Measurements from ENCODE around the gene ADCY9.

Gene ADCY9

DNA sequence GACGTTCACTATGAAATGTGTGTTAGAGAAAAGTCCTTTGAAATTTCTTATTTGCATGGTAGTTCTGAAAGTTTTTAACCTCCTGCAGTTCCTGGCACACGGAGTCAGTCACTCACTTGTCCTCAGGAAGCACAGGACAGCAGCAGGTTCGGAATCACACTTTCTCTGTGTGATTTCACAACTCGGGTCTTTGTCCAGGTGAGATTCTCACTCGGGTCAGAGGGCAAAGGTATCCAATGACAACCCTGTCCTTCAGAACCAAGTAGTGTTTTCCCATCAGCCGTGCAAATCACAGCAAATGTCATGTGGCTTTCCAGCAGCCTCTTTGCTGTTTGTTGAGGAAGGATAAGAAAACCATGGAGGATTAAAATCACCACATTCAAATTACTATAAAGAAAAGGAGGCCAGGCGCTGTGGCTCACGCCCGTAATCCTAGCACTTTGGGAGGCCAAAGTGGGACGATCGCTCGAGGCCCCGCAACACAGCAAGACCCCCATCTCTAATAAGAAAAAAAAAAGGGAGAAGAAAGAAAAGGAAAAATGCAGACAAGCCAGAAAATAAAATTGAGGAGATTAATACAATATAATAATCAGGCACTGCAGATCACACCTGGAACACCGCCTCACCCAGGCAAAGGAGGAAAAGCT, 22.0 kb downstream of the ADCY9 start:
- no peaks in the 10 kb centered on the region for H3K27me3 ChIP-seq (ENCODE audit: low read length)
- H2AFZ ChIP-seq (ENCODE audit: low read depth, low read length, severe bottlenecking), result no peak overlapping the region
- H3K27ac ChIP-seq (ENCODE audit: low read depth, low read length), result no peak overlapping the region
- TF ChIP-seq, protein P1, sequence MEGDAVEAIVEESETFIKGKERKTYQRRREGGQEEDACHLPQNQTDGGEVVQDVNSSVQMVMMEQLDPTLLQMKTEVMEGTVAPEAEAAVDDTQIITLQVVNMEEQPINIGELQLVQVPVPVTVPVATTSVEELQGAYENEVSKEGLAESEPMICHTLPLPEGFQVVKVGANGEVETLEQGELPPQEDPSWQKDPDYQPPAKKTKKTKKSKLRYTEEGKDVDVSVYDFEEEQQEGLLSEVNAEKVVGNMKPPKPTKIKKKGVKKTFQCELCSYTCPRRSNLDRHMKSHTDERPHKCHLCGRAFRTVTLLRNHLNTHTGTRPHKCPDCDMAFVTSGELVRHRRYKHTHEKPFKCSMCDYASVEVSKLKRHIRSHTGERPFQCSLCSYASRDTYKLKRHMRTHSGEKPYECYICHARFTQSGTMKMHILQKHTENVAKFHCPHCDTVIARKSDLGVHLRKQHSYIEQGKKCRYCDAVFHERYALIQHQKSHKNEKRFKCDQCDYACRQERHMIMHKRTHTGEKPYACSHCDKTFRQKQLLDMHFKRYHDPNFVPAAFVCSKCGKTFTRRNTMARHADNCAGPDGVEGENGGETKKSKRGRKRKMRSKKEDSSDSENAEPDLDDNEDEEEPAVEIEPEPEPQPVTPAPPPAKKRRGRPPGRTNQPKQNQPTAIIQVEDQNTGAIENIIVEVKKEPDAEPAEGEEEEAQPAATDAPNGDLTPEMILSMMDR (IDR thresholded peaks at IDR 0.05; ENCODE audit: insufficient read depth, low read length, poor library complexity, severe bottlenecking), result no peak
- TF ChIP-seq EZH2phosphoT487 (conservative IDR thresholded peaks at IDR 0.05; ENCODE audit: low read length), result no peak
- H3F3A ChIP-seq (ENCODE audit: insufficient read depth), result no peaks in the 10 kb centered on the region
- H3K36me3 ChIP-seq (ENCODE audit: low read length), result no peaks in the 10 kb centered on the region
- no peak overlapping the region for H3K4me3 ChIP-seq (ENCODE audit: insufficient read depth, low read length, poor library complexity, severe bottlenecking)
- H3K9ac ChIP-seq (ENCODE audit: low read length), result no peak overlapping the region
- H3K9me3 ChIP-seq (ENCODE audit: insufficient read depth, low read length), result no peaks in the 10 kb centered on the region
- no peaks in the 10 kb centered on the region for H4K20me1 ChIP-seq (ENCODE audit: low read depth, low read length)
- no peaks in the 10 kb centered on the region for H3K9me2 ChIP-seq (replicated peaks; ENCODE audit: insufficient read depth, low read length)
- H3K79me2 ChIP-seq (ENCODE audit: insufficient read depth, low read length), result no peaks in the 10 kb centered on the region
- no peak overlapping the region for H3K4me2 ChIP-seq (ENCODE audit: low read depth, low read length, poor library complexity, severe bottlenecking)

DNA sequence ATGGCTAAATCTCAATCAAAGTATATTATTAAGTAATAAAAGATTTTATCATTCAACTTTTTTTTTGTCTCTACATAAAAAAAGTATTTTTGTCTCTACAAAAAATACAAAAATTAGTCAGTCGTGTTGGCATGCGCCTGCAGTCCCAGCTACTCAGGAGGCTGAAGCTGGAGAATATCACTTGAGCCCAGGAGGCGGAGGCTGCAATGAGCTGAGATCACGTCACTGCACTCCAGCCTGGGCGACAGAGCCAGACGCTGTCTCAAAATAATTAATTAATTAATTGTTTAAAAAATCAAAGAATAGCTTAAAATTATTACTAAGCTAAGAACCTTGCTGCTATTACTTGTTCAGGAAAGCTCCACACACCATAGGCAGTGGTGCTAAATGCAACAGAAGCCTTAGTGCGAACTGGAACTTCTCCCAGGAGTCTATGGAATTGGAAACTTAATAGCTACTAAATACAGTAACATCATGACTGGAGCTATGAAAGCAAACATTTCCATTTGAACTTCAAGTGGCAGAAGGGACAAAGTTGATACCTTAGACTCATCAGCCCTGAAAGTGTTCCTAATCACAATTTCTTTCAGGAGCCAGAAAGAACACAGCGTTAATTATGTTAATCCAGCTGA, 22.6 kb downstream of the ADCY9 start:
- Histone ChIP-seq H3K9me2 (replicated peaks; ENCODE audit: insufficient read depth, low read length) (no peaks in the 10 kb centered on the region), H3K27ac (ENCODE audit: low read depth, low read length) (no peak overlapping the region), H3K36me3 (ENCODE audit: low read length) (no peaks in the 10 kb centered on the region), H3K4me3 (ENCODE audit: insufficient read depth, low read length, poor library complexity, severe bottlenecking) (no peak overlapping the region), H3K9me3 (ENCODE audit: insufficient read depth, low read length) (no peaks in the 10 kb centered on the region), H3K9ac (ENCODE audit: low read length) (no peak overlapping the region), H3K4me2 (ENCODE audit: low read depth, low read length, poor library complexity, severe bottlenecking) (no peak overlapping the region), H3K79me2 (ENCODE audit: insufficient read depth, low read length) (no peaks in the 10 kb centered on the region), H3K27me3 (ENCODE audit: low read length) (no peaks in the 10 kb centered on the region), H2AFZ (ENCODE audit: low read depth, low read length, severe bottlenecking) (no peak overlapping the region), H3F3A (ENCODE audit: insufficient read depth) (no peaks in the 10 kb centered on the region), H4K20me1 (ENCODE audit: low read depth, low read length) (no peaks in the 10 kb centered on the region)
- no peak for TF ChIP-seq EZH2phosphoT487 (conservative IDR thresholded peaks at IDR 0.05; ENCODE audit: low read length)

GRCh38 chr16:4092547-4093265, 23.5 kb downstream of the ADCY9 start:
- Histone ChIP-seq H3K4me2 (ENCODE audit: low read depth, low read length, poor library complexity, severe bottlenecking) (no peak overlapping the region), H3K36me3 (ENCODE audit: low read length) (no peaks in the 10 kb centered on the region), H3K9me2 (replicated peaks; ENCODE audit: insufficient read depth, low read length) (no peaks in the 10 kb centered on the region), H3K79me2 (ENCODE audit: insufficient read depth, low read length) (no peaks in the 10 kb centered on the region), H4K20me1 (ENCODE audit: low read depth, low read length) (no peaks in the 10 kb centered on the region), H3K27me3 (ENCODE audit: low read length) (no peaks in the 10 kb centered on the region), H2AFZ (ENCODE audit: low read depth, low read length, severe bottlenecking) (no peak overlapping the region), H3K9me3 (ENCODE audit: insufficient read depth, low read length) (no peaks in the 10 kb centered on the region), H3K4me3 (ENCODE audit: insufficient read depth, low read length, poor library complexity, severe bottlenecking) (no peak overlapping the region), H3K27ac (ENCODE audit: low read depth, low read length) (no peak overlapping the region), H3K9ac (ENCODE audit: low read length) (no peak overlapping the region), H3F3A (ENCODE audit: insufficient read depth) (no peaks in the 10 kb centered on the region)
- no peak for TF ChIP-seq EZH2phosphoT487 (conservative IDR thresholded peaks at IDR 0.05; ENCODE audit: low read length)
- TF ChIP-seq, protein P1 (IDR thresholded peaks at IDR 0.05; ENCODE audit: insufficient read depth, low read length, poor library complexity, severe bottlenecking), result no peak

All from SU-DHL-6 (cell line).